ENCODE measurements around the gene KRTCAP2. TPM values are rescaled to one million over a fixed set of nuclear protein-coding genes. Genes with fewer than 3 reads are reported as not detected.

Gene KRTCAP2
- total and polyA plus RNA-seq, 10 of the 15 experiments (the other 5 are each of a cell fraction or from before 2014, with no cell fraction given): 61.3 to 238 (median 141) TPM

GRCh38 chr1:155171836-155172731, 1.0 kb downstream of the KRTCAP2 start (continued):
- no peak for TF ChIP-seq ZBTB40 (IDR thresholded peaks at IDR 0.05; ENCODE audit: borderline replicate concordance)

- SMC1A ChIA-PET (ENCODE audit: uncharacterized antibody, unreplicated experiment): interaction anchor here (5.5 to 5.9 kb wide), 2 partner anchors 75 to 79 kb away, joined by 36 to 37 read pairs; no protein-coding TSS in a partner anchor
- peaks cover 19% of the 10 kb centered on the region for H3K4me1 ChIP-seq (ENCODE audit: control insufficient read depth, insufficient read depth, low read length)
- intact Hi-C loops (cut with micrococcal nuclease; ENCODE audit: unreplicated experiment): loop anchor here (5.0 kb wide), 1 partner anchor 34 kb away; the partner anchor contains the start of gene SLC50A1
Observed at GRCh38 chr1:155170806-155171205, 2.3 kb downstream of the KRTCAP2 start.

More at GRCh38 chr1:155170806-155171205, 2.3 kb downstream of the KRTCAP2 start:
- ChIA-PET POLR2A (interaction anchor here (0.7 to 1.3 kb wide), 3 partner anchors 23 to 107 kb away, joined by 3 to 8 read pairs (median 3); no protein-coding TSS in a partner anchor), CTCF (interaction anchor here (0.6 to 12.1 kb wide), 8 partner anchors 22 to 573 kb away, joined by 3 to 284 read pairs (median 27); no protein-coding TSS in a partner anchor), RAD21 (ENCODE audit: unreplicated experiment) (interaction anchor here (5.1 kb wide), 1 partner anchor 81 kb away, joined by 71 read pairs; no protein-coding TSS in a partner anchor)
- no TSS peak for BruUV-seq (replicated peaks)
- FAIRE-seq (no peak), DNase-seq (ENCODE audit: low read depth, low spot score) (no peak), ATAC-seq (no peak)
- Histone ChIP-seq H3K36me3 (ENCODE audit: control insufficient read depth in 2 of 2, insufficient read depth in 2 of 2, low read length in 1 of 2) (peaks cover 0 to 3% of the 10 kb centered on the region in 2 experiments; a peak in 1 of 4 replicates), H3K9me3 (replicated peaks; ENCODE audit: control insufficient read depth, insufficient read depth, low read length) (no peaks in the 10 kb centered on the region; the same call in 2 of the 3 replicates), H3K9ac (ENCODE audit: control insufficient read depth, insufficient read depth, low read length) (no peak overlapping the region), H3K4me2 (ENCODE audit: control insufficient read depth, insufficient read depth) (no peak overlapping the region), H3K79me2 (ENCODE audit: control insufficient read depth, insufficient read depth, low read length) (peaks cover 12% of the 10 kb centered on the region), H3K4me3 (no peak overlapping the region), H4K20me1 (ENCODE audit: control insufficient read depth, insufficient read depth) (no peaks in the 10 kb centered on the region), H3K27ac (ENCODE audit: control insufficient read depth, insufficient read depth) (no peak overlapping the region), H2AFZ (ENCODE audit: control insufficient read depth, low read depth, low read length) (no peak overlapping the region), H3K27me3 (replicated peaks in 1 of 2; ENCODE audit: control insufficient read depth in 2 of 2, insufficient read depth in 2 of 2, low read length in 1 of 2) (no peaks in the 10 kb centered on the region)
- in situ Hi-C loops (cut with MboI): no loop called here
- no peak for TF ChIP-seq TCF12 (IDR thresholded peaks at IDR 0.05; ENCODE audit: low read depth, low read length)
- TF ChIP-seq MYB (IDR thresholded peaks at IDR 0.05; ENCODE audit: borderline replicate concordance, low read depth, low read length): no peak
- no peak for TF ChIP-seq BACH1 (IDR thresholded peaks at IDR 0.05; ENCODE audit: borderline replicate concordance)
- TF ChIP-seq PRDM15 (CRISPR knock-in tag; IDR thresholded peaks at IDR 0.05): no peak
- TF ChIP-seq RELA (IDR thresholded peaks at IDR 0.05; ENCODE audit: borderline replicate concordance, partially characterized antibody): no peak
- WGBS (ENCODE audit: insufficient coverage, insufficient replicate concordance, low lambda C conversion rate, missing lambda C conversion rate): 77% methylated on average over 7 of the region's 7 CpGs

Data from GM12878 (cell line).